GM23338 (cell line): ENCODE measurements around the gene LAPTM5. TPM values are rescaled to one million over a fixed set of nuclear protein-coding genes. Genes with fewer than 3 reads are reported as not detected.

Experiments used
- microRNA-seq: library from miRNA; unstranded; fragments of <30 nt; microRNA quantifications from one replicate; pipeline ENCODE4, GENCODE V29; 2017
- polyA plus RNA-seq: library from polyadenylated mRNA; unstranded; fragments of >200 nt; fragmentation: Nextera tagmentation; extraction: Ambion mirVana; gene quantifications from 2 replicates; pipeline ENCODE4 v1.2.1, GENCODE V29; 2016
- small RNA-seq: library from RNA; depleted of rRNA; stranded (forward); fragments of <200 nt; gene quantifications from one replicate; pipeline ENCODE3, GENCODE V24; 2014; ENCODE audit warnings: low replicate concordance
- total RNA-seq: library from RNA; depleted of rRNA; stranded (reverse); fragments of >200 nt; shearing (Covaris generic); gene quantifications from 2 replicates; pipeline ENCODE4 v1.2.3, GENCODE V29; 2014; rRNA removed

Gene LAPTM5
- total and polyA plus RNA-seq, 2 experiments from 2014 or later = 0.21 TPM; not detected in 1

Small RNA genes within 50 kb of the gene (microRNA-seq; reads per million reads assigned to microRNA genes)
- gene MIR4420 = not detected

Small RNA genes within 50 kb of the gene (small RNA-seq; reads per million reads assigned to genes)
- gene MIR4420 = not detected

Other genes starting within 250 kb of the LAPTM5 start
- gene MATN1, start 34.2 kb downstream of the LAPTM5 start, total RNA-seq = 0.31 TPM in 1 of 2 replicates, not detected in the other
- 0.08 and 0.21 TPM in 2 replicates for gene MATN1, start 34.2 kb downstream of the LAPTM5 start, polyA plus RNA-seq
- 22.4 and 29.7 TPM in 2 replicates for gene SDC3, start 151.0 kb upstream of the LAPTM5 start, total RNA-seq
- gene SDC3, start 151.0 kb upstream of the LAPTM5 start, polyA plus RNA-seq = 5.2 and 5.8 TPM in 2 replicates